Activated naive CD8-positive, alpha-beta T cell treated with anti-CD3 and anti-CD28 coated beads, Interleukin-2, amount 50 U/mL, for 24 hours (primary cell): ENCODE results near the gene PADI6.
A peak's percentile ranks its signal among the peaks of the same experiment; 100 is the strongest.

ENCODE experiments used
- ATAC-seq: fragments of 150-1000 bp; cut with Tn5 transposase; one replicate; pipeline ENCODE4 v1.10.0; 2021
- DNase-seq: peaks from one replicate; pipeline ENCODE4 v3.0.0; 2021
- H3K27ac Mint-ChIP-seq: one replicate; pipeline ENCODE4 v1.8.0; 2021; ENCODE audit warnings: mild to moderate bottlenecking, mixed read lengths
- H3K27me3 Mint-ChIP-seq: one replicate; pipeline ENCODE4 v1.8.0; 2021; ENCODE audit warnings: mixed read lengths
- H3K36me3 Mint-ChIP-seq: one replicate; pipeline ENCODE4 v1.8.0; 2021; ENCODE audit warnings: low read depth, mixed read lengths
- H3K4me1 Mint-ChIP-seq: one replicate; pipeline ENCODE4 v1.8.0; 2021; ENCODE audit warnings: mixed read lengths
- H3K4me3 Mint-ChIP-seq: one replicate; pipeline ENCODE4 v1.8.0; 2021; ENCODE audit warnings: mild to moderate bottlenecking, moderate library complexity, mixed read lengths
- H3K9me3 Mint-ChIP-seq: one replicate; pipeline ENCODE4 v1.8.0; 2021; ENCODE audit warnings: mixed read lengths

The PADI6 gene

DNA sequence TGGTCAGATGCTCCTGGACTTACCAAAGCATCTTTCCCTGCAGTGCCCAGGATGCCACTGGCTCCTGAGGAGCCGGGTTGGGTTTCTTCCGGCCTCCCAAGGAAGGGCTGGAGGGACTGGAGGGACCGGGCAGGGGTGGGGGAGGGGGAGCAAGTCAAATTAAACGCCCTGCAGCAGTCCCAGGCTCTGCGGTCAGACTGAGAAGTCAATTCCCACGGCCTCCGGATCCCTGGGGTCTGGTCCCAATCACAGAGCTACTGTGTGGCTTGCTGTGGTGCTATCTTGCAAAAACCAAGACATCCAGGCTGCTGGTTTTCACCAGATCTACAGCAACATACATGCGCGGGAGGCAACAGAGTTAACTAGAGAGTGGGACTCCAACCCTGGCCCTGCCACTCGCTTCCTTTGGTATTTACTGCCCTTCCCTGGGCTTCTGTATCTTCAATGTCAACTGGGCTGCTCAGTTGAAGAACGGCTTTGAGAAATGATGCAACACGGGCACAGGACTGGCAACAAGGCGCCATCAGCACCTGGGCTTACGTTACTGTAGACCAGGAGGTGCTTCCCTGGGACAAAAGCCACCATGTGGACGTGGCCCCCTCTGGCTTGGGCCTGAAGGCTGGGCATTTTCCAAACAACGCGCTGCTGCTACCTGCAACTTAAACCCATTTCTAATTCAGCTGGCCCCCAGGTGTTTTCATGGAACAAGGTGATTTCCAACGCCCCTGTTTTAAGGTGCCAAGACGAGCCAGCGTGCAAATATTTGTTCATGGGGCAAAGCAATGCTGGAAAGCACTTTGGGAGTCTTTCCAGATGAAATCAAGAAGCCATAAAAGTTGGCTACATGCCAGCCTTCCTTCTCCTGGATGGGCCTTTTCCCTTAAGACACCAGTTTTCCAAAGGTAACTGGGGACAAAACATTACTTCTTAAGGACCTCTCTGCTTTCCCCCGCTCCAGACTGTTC, 56.0 kb downstream of the PADI6 start:
- Mint-ChIP-seq H3K27ac (no peak overlapping the region), H3K4me3 (no peak overlapping the region), H3K4me1 (peaks cover 37% of the 10 kb centered on the region), H3K27me3 (no peaks in the 10 kb centered on the region), H3K36me3 (peaks cover 53% of the 10 kb centered on the region), H3K9me3 (no peaks in the 10 kb centered on the region)
- DNase-seq: no peak
- ATAC-seq: no peak

- DNase-seq: no peak
- peaks cover 54% of the 10 kb centered on the region for H3K36me3 Mint-ChIP-seq
- no peaks in the 10 kb centered on the region for H3K27me3 Mint-ChIP-seq
- no peak overlapping the region for H3K27ac Mint-ChIP-seq
- ATAC-seq: no peak
- no peak overlapping the region for H3K4me3 Mint-ChIP-seq
- H3K9me3 Mint-ChIP-seq: no peaks in the 10 kb centered on the region
- H3K4me1 Mint-ChIP-seq: peaks cover 43% of the 10 kb centered on the region
Measured at GRCh38 chr1:17429183-17429582, 57.2 kb downstream of the PADI6 start.

- Mint-ChIP-seq H3K9me3 (no peaks in the 10 kb centered on the region), H3K4me1 (peaks cover 68% of the 10 kb centered on the region), H3K27me3 (no peaks in the 10 kb centered on the region), H3K27ac (no peak overlapping the region), H3K4me3 (no peak overlapping the region), H3K36me3 (peaks cover 64% of the 10 kb centered on the region)
- DNase-seq (no peak), ATAC-seq (no peak)
Measured at GRCh38 chr1:17432412-17432811, 60.4 kb downstream of the PADI6 start.

- Mint-ChIP-seq H3K9me3 (no peaks in the 10 kb centered on the region), H3K4me1 (peaks cover 68% of the 10 kb centered on the region), H3K27ac (no peak overlapping the region), H3K27me3 (no peaks in the 10 kb centered on the region), H3K36me3 (peaks cover 63% of the 10 kb centered on the region), H3K4me3 (no peak overlapping the region)
- ATAC-seq (no peak), DNase-seq (no peak)
Measured at GRCh38 chr1:17433261-17433660, 61.3 kb downstream of the PADI6 start.

GRCh38 chr1:17434016-17434415, 62.0 kb downstream of the PADI6 start:
- Mint-ChIP-seq H3K9me3 (no peaks in the 10 kb centered on the region), H3K4me1 (peaks cover 62% of the 10 kb centered on the region), H3K27me3 (no peaks in the 10 kb centered on the region), H3K36me3 (peaks cover 57% of the 10 kb centered on the region), H3K27ac (no peak overlapping the region), H3K4me3 (no peak overlapping the region)
- DNase-seq (no peak), ATAC-seq (no peak)

GRCh38 chr1:17434601-17435000, 62.6 kb downstream of the PADI6 start:
- ATAC-seq (no peak), DNase-seq (no peak)
- H3K27ac Mint-ChIP-seq: peak overlapping the region; percentile 76
- H3K27me3 Mint-ChIP-seq: no peaks in the 10 kb centered on the region
- peaks cover 57% of the 10 kb centered on the region for H3K4me1 Mint-ChIP-seq
- H3K36me3 Mint-ChIP-seq: peaks cover 54% of the 10 kb centered on the region
- peak overlapping the region; percentile 4 for H3K4me3 Mint-ChIP-seq
- H3K9me3 Mint-ChIP-seq: no peaks in the 10 kb centered on the region

GRCh38 chr1:17436380-17437174, 64.6 kb downstream of the PADI6 start:
- DNase-seq (no peak), ATAC-seq (no peak)
- Mint-ChIP-seq H3K36me3 (peaks cover 47% of the 10 kb centered on the region), H3K27me3 (no peaks in the 10 kb centered on the region), H3K4me1 (peaks cover 67% of the 10 kb centered on the region), H3K27ac (peak overlapping the region; percentile 68), H3K4me3 (peak overlapping the region; percentile 82), H3K9me3 (no peaks in the 10 kb centered on the region)

DNA sequence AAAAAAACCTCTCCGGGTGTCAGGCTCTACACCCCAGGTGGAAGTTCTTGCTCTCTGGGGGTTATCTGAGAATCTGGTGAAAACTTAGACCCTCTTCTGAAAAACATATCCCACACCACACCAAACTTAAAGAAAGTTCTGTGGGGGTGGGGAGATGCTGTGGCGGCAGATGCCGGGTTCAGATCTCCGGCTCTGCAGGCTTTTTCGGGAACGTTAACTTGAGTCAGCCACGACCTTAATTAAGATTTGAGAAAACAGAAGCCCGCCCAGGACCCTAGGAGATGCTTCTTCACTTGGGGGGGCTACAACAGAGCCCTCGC, 65.2 kb downstream of the PADI6 start:
- Mint-ChIP-seq H3K9me3 (no peaks in the 10 kb centered on the region), H3K4me1 (peaks cover 66% of the 10 kb centered on the region), H3K4me3 (peak overlapping the region; percentile 82), H3K27me3 (no peaks in the 10 kb centered on the region), H3K27ac (peak overlapping the region; percentile 68), H3K36me3 (peaks cover 41% of the 10 kb centered on the region)
- no peak for DNase-seq
- ATAC-seq: no peak

GRCh38 chr1:17437580-17438317, 65.8 kb downstream of the PADI6 start:
- ATAC-seq (peak; percentile 22), DNase-seq (peak; percentile 72)
- H3K27ac Mint-ChIP-seq: peak overlapping the region; percentile 68
- H3K9me3 Mint-ChIP-seq: no peaks in the 10 kb centered on the region
- H3K27me3 Mint-ChIP-seq: no peaks in the 10 kb centered on the region
- peaks cover 61% of the 10 kb centered on the region for H3K4me1 Mint-ChIP-seq
- peaks cover 41% of the 10 kb centered on the region for H3K36me3 Mint-ChIP-seq
- H3K4me3 Mint-ChIP-seq: peak overlapping the region; percentile 95

- peak; percentile 51 for ATAC-seq
- H3K27me3 Mint-ChIP-seq: peaks cover 2% of the 10 kb centered on the region
- DNase-seq: peak; percentile 88
- no peaks in the 10 kb centered on the region for H3K9me3 Mint-ChIP-seq
- H3K27ac Mint-ChIP-seq: peak overlapping the region; percentile 96
- H3K36me3 Mint-ChIP-seq: peaks cover 35% of the 10 kb centered on the region
- H3K4me3 Mint-ChIP-seq: peak overlapping the region; percentile 95
- peaks cover 56% of the 10 kb centered on the region for H3K4me1 Mint-ChIP-seq
Measured at GRCh38 chr1:17438318-17439249, 66.6 kb downstream of the PADI6 start.

GRCh38 chr1:17439250-17440073, 67.5 kb downstream of the PADI6 start, which contains the start of gene RCC2:
Gene RCC2 (minus strand): TSS chr1:17439677. CDS start chr1:17438514, 1,163 bp downstream.
- Mint-ChIP-seq H3K36me3 (peaks cover 28% of the 10 kb centered on the region), H3K4me3 (peak within 1 kb of the TSS; percentile 95), H3K9me3 (no peaks in the 10 kb centered on the region), H3K27me3 (peaks cover 2% of the 10 kb centered on the region), H3K27ac (peak within 1 kb of the TSS; percentile 96), H3K4me1 (peaks cover 47% of the 10 kb centered on the region)
- peak; percentile 71 for DNase-seq
- ATAC-seq: peak; percentile 75

GRCh38 chr1:17440074-17440826, 68.3 kb downstream of the PADI6 start:
- H3K27me3 Mint-ChIP-seq: peaks cover 2% of the 10 kb centered on the region
- H3K4me1 Mint-ChIP-seq: peaks cover 39% of the 10 kb centered on the region
- peak overlapping the region; percentile 65 for H3K27ac Mint-ChIP-seq
- no peaks in the 10 kb centered on the region for H3K9me3 Mint-ChIP-seq
- no peak for DNase-seq
- ATAC-seq: no peak
- peaks cover 20% of the 10 kb centered on the region for H3K36me3 Mint-ChIP-seq
- H3K4me3 Mint-ChIP-seq: peak overlapping the region; percentile 95
